K562 (cell line): ENCODE results near the gene NFS1. TPM values are rescaled to one million over a fixed set of nuclear protein-coding genes. Genes with fewer than 3 reads are reported as not detected.

Experiments used
- ATAC-seq: fragments of 200-7000 bp; cut with Tn5 transposase; 3 replicates; pipeline ENCODE4 v1.9.1; 2020; ENCODE audit warnings: moderate library complexity
- BruUV-seq: library from RNA; stranded (reverse); fragments of 400-500 nt; replicated peaks from 2 replicates; lab custom pipeline; 2021; lab: Mats Ljungman, UMichigan
- CTCF ChIA-PET: fragments of 300-600 bp; formaldehyde crosslinking; extraction: SDS; loops from one replicate; lab custom pipeline; 2021; ENCODE audit warnings: low intra/inter-chr PET ratio; lab: Yijun Ruan, JAX
- POLR2A ChIA-PET: fragments of 300-600, 350-650 bp; sonication (Branson Sonifier 250); formaldehyde crosslinking; extraction: SDS; loops from one replicate; lab custom pipeline; 2021; ENCODE audit warnings: antibody characterized with exemption, inconsistent platforms; lab: Yijun Ruan, JAX
- DNase-seq, 4 experiments: peaks; one replicate each; pipeline versions ENCODE4 v3.0.0 to v3.0.0-alpha.2; 2011 to 2018; ENCODE audit warnings: low spot score in 3 of 4, mixed read lengths in 3 of 4; ENCODE audit errors: extremely low read depth in 1 of 4
- FAIRE-seq: peaks from 2 replicates; lab custom pipeline; 2011; peaks lifted over from hg19 to GRCh38; lab: Jason Lieb, UNC
- H2AFZ ChIP-seq: 2 replicates; pipeline ENCODE4 v1.6.0; 2011; ENCODE audit warnings: low read depth, low read length, control low read depth, inconsistent platforms
- H3K27ac ChIP-seq: fragments of 200-600 bp; 3 replicates; pipeline ENCODE4 v1.8.0; 2011; ENCODE audit warnings: low read depth, mild to moderate bottlenecking, control low read depth, inconsistent platforms, low read length, moderate library complexity, mixed read lengths; ENCODE audit errors: extremely low read depth
- H3K27me3 ChIP-seq, 2 experiments: fragments of 300-600 bp in 1 of 2; 2 replicates in 1 of 2; 3 replicates in 1 of 2; pipeline versions ENCODE4 v1.6.0 to v1.8.0; 2011; ENCODE audit warnings: inconsistent platforms in 2 of 2, low read length in 2 of 2, mild to moderate bottlenecking in 1 of 2, mixed read lengths in 1 of 2, moderate library complexity in 1 of 2; ENCODE audit not compliant: control insufficient read depth in 2 of 2, insufficient read depth in 2 of 2
- H3K36me3 ChIP-seq: fragments of 300-600 bp; 3 replicates; pipeline ENCODE4 v1.8.0; 2011; ENCODE audit warnings: mild to moderate bottlenecking, low read length, inconsistent platforms; ENCODE audit not compliant: control insufficient read depth, insufficient read depth
- H3K4me1 ChIP-seq, 2 experiments: fragments of 200-600 bp in 1 of 2; replicated peaks in 1 of 2; 2 replicates in 1 of 2; 3 replicates in 1 of 2; pipeline versions ENCODE4 v1.5.1 to v1.8.0; 2011; ENCODE audit warnings: inconsistent platforms in 2 of 2, low read length in 2 of 2, mild to moderate bottlenecking in 1 of 2, mixed read lengths in 1 of 2, moderate library complexity in 1 of 2; ENCODE audit not compliant: control insufficient read depth in 2 of 2, insufficient read depth in 2 of 2
- H3K4me2 ChIP-seq: 2 replicates; pipeline ENCODE4 v1.6.1; 2011; ENCODE audit warnings: low read length, control low read depth, inconsistent platforms, mixed read lengths; ENCODE audit not compliant: insufficient read depth
- H3K4me3 ChIP-seq: fragments of 200-600 bp; sonication (generic), shearing (Covaris generic); 2 replicates; pipeline ENCODE4 v1.5.1; 2016; ENCODE audit warnings: control low read depth, inconsistent platforms
- H3K79me2 ChIP-seq: fragments of 200-600 bp; 3 replicates; pipeline ENCODE4 v1.8.0; 2011; ENCODE audit warnings: low read length, inconsistent platforms; ENCODE audit not compliant: control insufficient read depth, insufficient read depth
- H3K9ac ChIP-seq, 2 experiments: 2 replicates each; pipeline versions ENCODE4 v1.6.0 to v1.6.1; 2011; ENCODE audit warnings: low read depth in 2 of 2, low read length in 2 of 2, control low read depth in 1 of 2, inconsistent platforms in 1 of 2, mild to moderate bottlenecking in 1 of 2, mixed read lengths in 1 of 2; ENCODE audit not compliant: insufficient read depth in 1 of 2
- H3K9me1 ChIP-seq: one replicate; pipeline ENCODE4 v1.6.0; 2011; ENCODE audit warnings: inconsistent platforms, mild to moderate bottlenecking, low read length, moderate library complexity; ENCODE audit not compliant: control insufficient read depth, insufficient read depth
- H3K9me3 ChIP-seq: replicated peaks from 2 replicates; pipeline ENCODE4 v1.5.1; 2011; ENCODE audit warnings: low read depth, low read length, inconsistent platforms; ENCODE audit not compliant: control insufficient read depth, insufficient read depth
- H4K20me1 ChIP-seq: replicated peaks from 2 replicates; pipeline ENCODE4 v1.6.1; 2011; ENCODE audit warnings: low read length, inconsistent platforms, mixed read lengths; ENCODE audit not compliant: control insufficient read depth, insufficient read depth
- NCOA2 ChIP-seq, 2 experiments: fragments of 450-650 bp; IDR thresholded peaks; 2 replicates each; pipeline ENCODE4 v1.6.1; 2018; ENCODE audit warnings: mild to moderate bottlenecking in 2 of 2, moderate library complexity in 1 of 2; ENCODE audit not compliant: partially characterized antibody in 2 of 2
- NR2C1 ChIP-seq, 2 experiments: fragments of 450-650 bp; IDR thresholded peaks; 2 replicates each; pipeline ENCODE4 v1.6.1; 2017; ENCODE audit warnings: mild to moderate bottlenecking in 2 of 2, antibody characterized with exemption in 1 of 2, inconsistent platforms in 1 of 2, missing compliant biosample characterization in 1 of 2, missing genetic modification characterization in 1 of 2
- PHF8 ChIP-seq: fragments of 200-600 bp; sonication (generic); IDR thresholded peaks from 2 replicates; pipeline ENCODE4 v1.6.1; 2012; ENCODE audit warnings: mixed run types, mild to moderate bottlenecking, inconsistent platforms, low read length, moderate library complexity, borderline replicate concordance
- POLR2A ChIP-seq: fragments of 450-650 bp; conservative IDR thresholded peaks from 2 replicates; pipeline ENCODE4 v1.6.1; 2016
- POLR2AphosphoS2 ChIP-seq: IDR thresholded peaks from 2 replicates; pipeline ENCODE4 v1.6.1; 2012; ENCODE audit warnings: low read length, improper control_type of control experiment
- PTTG1 ChIP-seq: fragments of 450-650 bp; IDR thresholded peaks from 2 replicates; pipeline ENCODE4 v1.6.1; 2016; ENCODE audit warnings: low read depth, mild to moderate bottlenecking, missing genetic modification characterization, missing compliant biosample characterization
- RBM17 ChIP-seq: fragments of 200-400 bp; formaldehyde crosslinking; IDR thresholded peaks from 2 replicates; pipeline ENCODE4 v1.6.1; 2017; ENCODE audit warnings: low read depth, mild to moderate bottlenecking, low read length, borderline replicate concordance
- ZNF140 ChIP-seq: fragments of 250-450 bp; sonication (Bioruptor Pico); IDR thresholded peaks from 2 replicates; pipeline ENCODE4 v1.8.0; 2021; ENCODE audit warnings: moderate library complexity, mild to moderate bottlenecking, inconsistent platforms
- ZNF146 ChIP-seq: IDR thresholded peaks from one replicate; pipeline ENCODE4 v1.6.1; 2018; ENCODE audit warnings: missing compliant biosample characterization; ENCODE audit not compliant: unreplicated experiment
- WGBS: fragments of 100-300 bp; shearing (Covaris generic); methylation state at CpG from one replicate; pipeline ENCODE4 v1.1.6; 2016; ENCODE audit warnings: low coverage, mixed read lengths; ENCODE audit not compliant: insufficient coverage; ENCODE audit errors: missing lambda C conversion rate; 5-methylcytosine and 5-hydroxymethylcytosine counted together
- in situ Hi-C: fragments of 300-500 bp; cut with MboI; formaldehyde crosslinking; loops from 4 replicates; pipeline ENCODE4 v1.15.0; 2018; ENCODE audit warnings: inconsistent platforms, mixed read lengths
- intact Hi-C: fragments of 100-400 bp; cut with micrococcal nuclease; formaldehyde crosslinking; loops from 2 replicates; pipeline ENCODE4 v1.14.2; 2022
- polyA plus RNA-seq, 8 experiments: library from polyadenylated mRNA; depleted of rRNA in 4 of 8; stranded (reverse) in 5 of 8; unstranded in 3 of 8; fragments of >200 nt; fragmentation: Nextera tagmentation in 2 of 8; fragmentation: Illumina TruSeq in 1 of 8; extraction: Ambion mirVana in 2 of 8; extraction: Trizol in 1 of 8; gene quantifications; 2 replicates each; pipeline versions ENCODE4 v1.2.1 to v1.2.3, GENCODE V29; 2011 to 2014; ENCODE audit warnings: inconsistent platforms in 1 of 8, missing spikeins in 1 of 8
- total RNA-seq, 7 experiments: library from RNA; depleted of rRNA in 6 of 7; stranded (reverse); fragments of >200 nt in 6 of 7; fragmentation: Illumina TruSeq in 2 of 7; extraction: Trizol in 2 of 7; gene quantifications; 2 replicates each; pipeline versions ENCODE4 v1.2.1 to v1.2.3, GENCODE V29; 2011 to 2021; ENCODE audit warnings: low replicate concordance in 1 of 7
- TF ChIP-seq, protein P1 (sequence below), 2 experiments: fragments of 250-450 bp in 1 of 2; fragments of 450-650 bp in 1 of 2; sonication (Bioruptor Pico) in 1 of 2; IDR thresholded peaks; 2 replicates each; pipeline versions ENCODE4 v1.6.1 to v1.8.0; 2016 to 2021; ENCODE audit warnings: mild to moderate bottlenecking in 2 of 2, moderate library complexity in 2 of 2, missing compliant biosample characterization in 1 of 2, missing genetic modification characterization in 1 of 2

Gene NFS1
- total and polyA plus RNA-seq, 9 of the 15 experiments (the other 6 are each of a cell fraction or from before 2014, with no cell fraction given), result 11.5 to 84.8 (median 47.1) TPM

DNA sequence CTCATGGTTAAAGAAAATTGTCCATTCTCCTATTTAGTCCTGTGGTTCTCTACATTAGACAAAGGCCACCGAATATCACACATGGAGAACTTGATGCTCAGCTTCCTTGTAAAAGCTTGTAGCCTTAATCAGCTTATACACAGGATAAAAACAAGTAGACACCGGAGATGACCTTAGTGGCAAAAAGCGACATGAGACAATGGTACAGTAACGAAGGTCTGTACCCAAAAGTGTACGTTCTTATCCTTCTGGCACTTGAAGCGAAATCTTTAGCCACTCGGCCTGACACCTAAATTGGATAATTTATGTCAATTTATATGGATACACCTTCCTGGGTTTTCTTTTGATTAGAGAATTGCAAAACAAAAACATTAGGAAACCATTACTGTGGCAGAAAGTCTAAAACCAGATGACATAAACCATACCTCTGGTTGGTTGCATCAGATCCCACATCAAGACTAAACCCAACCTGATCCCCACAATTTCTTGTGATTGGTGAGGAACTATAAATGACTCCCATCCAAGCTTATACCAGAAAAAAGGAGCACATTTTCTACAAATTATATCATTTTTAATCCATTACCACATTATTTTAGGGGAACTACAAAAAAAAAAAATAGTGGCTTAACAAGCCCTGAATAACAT is 36.8 kb upstream of the NFS1 start:
- Histone ChIP-seq H3K4me2 (no peak overlapping the region), H3K79me2 (peaks cover 100% of the 10 kb centered on the region), H3K4me1 (peaks cover 0 to 13% of the 10 kb centered on the region in 2 experiments; a peak in 2 of 5 replicates), H3K9me1 (no peaks in the 10 kb centered on the region), H3K36me3 (peaks cover 99% of the 10 kb centered on the region), H4K20me1 (peaks cover 65% of the 10 kb centered on the region), H3K9ac (no peak overlapping the region), H3K27ac (no peak overlapping the region), H2AFZ (no peak overlapping the region), H3K27me3 (no peaks in the 10 kb centered on the region), H3K9me3 (no peaks in the 10 kb centered on the region)
- no TSS peak for BruUV-seq
- DNase-seq (no peak), FAIRE-seq (no peak), ATAC-seq (no peak)
- POLR2A ChIA-PET, result interaction anchor here (0.6 to 7.0 kb wide), 10 partner anchors 8 to 391 kb away, joined by 3 to 99 read pairs (median 4); partner anchors contain the start of gene PHF20
- in situ Hi-C loops (no loop called here), intact Hi-C loops (no loop called here)
- WGBS, result 92% methylated on average over 7 of the region's 7 CpGs
- no peak for TF ChIP-seq ZNF146
- no peak for TF ChIP-seq PHF8
- TF ChIP-seq POLR2AphosphoS2, result 0 out of 2 replicates have a peak, but pooled peaks have one; percentile 36
- TF ChIP-seq POLR2A, result no peak
- TF ChIP-seq NCOA2 (IDR thresholded peaks at IDR 0.05; ENCODE audit: partially characterized antibody in 2 of 2), result no peak
- TF ChIP-seq NR2C1 (IDR thresholded peaks at IDR 0.05), result 0 out of 2 replicates have a peak, but pooled peaks have one; percentile 21
- TF ChIP-seq NR2C1 (tag; IDR thresholded peaks at IDR 0.05), result no peak
- TF ChIP-seq PTTG1 (tag), result no peak
- TF ChIP-seq RBM17, result no peak
- TF ChIP-seq, protein P1, sequence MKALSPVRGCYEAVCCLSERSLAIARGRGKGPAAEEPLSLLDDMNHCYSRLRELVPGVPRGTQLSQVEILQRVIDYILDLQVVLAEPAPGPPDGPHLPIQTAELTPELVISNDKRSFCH (CRISPR knock-in tag; IDR thresholded peaks at IDR 0.05), result no peak
- TF ChIP-seq, protein P1 (tag; IDR thresholded peaks at IDR 0.05), result no peak
- no peak for TF ChIP-seq ZNF140 (CRISPR knock-in tag)
- TF ChIP-seq, all 486 proteins: peak for 2
- CTCF ChIA-PET, result no interaction called here
- H3K4me3 ChIP-seq, result no peak overlapping the region
